ENCODE data around the gene SORCS1.

- TF ChIP-seq CTCF (IDR thresholded peaks at IDR 0.05; ENCODE audit: poor library complexity): no peak
- no peak for TF ChIP-seq EZH2phosphoT487 (IDR thresholded peaks at IDR 0.05; ENCODE audit: low read depth, severe bottlenecking, unreplicated experiment)
Measured at GRCh38 chr10:106931159-106931852, 233.2 kb downstream of the SORCS1 start.
